Natural killer cell (primary cell): Measurements from ENCODE around the gene BRSK1. TPM values are rescaled to one million over a fixed set of nuclear protein-coding genes. Genes with fewer than 3 reads are reported as not detected.

Experiments used
- ATAC-seq, 3 donors: fragments of 150-1000 bp in 2 of 3; fragments of 200-7000 bp in 1 of 3; cut with Tn5 transposase; 1 replicate in 1 of 3; 2 replicates in 2 of 3; pipeline ENCODE4 v1.10.0; 2021; ENCODE audit warnings: mild to moderate bottlenecking in 2 of 3, moderate library complexity in 2 of 3
- DNase-seq, 2 donors: peaks; one replicate each; pipeline versions ENCODE4 v3.0.0 to v3.0.0-alpha.2; 2013 to 2021; ENCODE audit warnings: mixed read lengths in 1 of 2
- H3K27ac ChIP-seq: one replicate; pipeline ENCODE4 v1.5.1; 2013; ENCODE audit warnings: mild to moderate bottlenecking, low read length
- H3K27me3 ChIP-seq: one replicate; pipeline ENCODE4 v1.6.1; 2013; ENCODE audit warnings: low read length; ENCODE audit not compliant: control insufficient read depth, insufficient read depth
- H3K36me3 ChIP-seq: one replicate; pipeline ENCODE4 v1.6.1; 2013; ENCODE audit warnings: low read length; ENCODE audit not compliant: control insufficient read depth, insufficient read depth
- H3K4me1 ChIP-seq: one replicate; pipeline ENCODE4 v1.6.1; 2013; ENCODE audit warnings: low read length; ENCODE audit not compliant: control insufficient read depth, insufficient read depth
- H3K4me3 ChIP-seq: one replicate; pipeline ENCODE4 v1.5.1; 2013; ENCODE audit warnings: low read length
- H3K9me3 ChIP-seq: one replicate; pipeline ENCODE4 v1.6.1; 2013; ENCODE audit warnings: low read length; ENCODE audit not compliant: control insufficient read depth, insufficient read depth
- H3K27ac Mint-ChIP-seq, 2 donors: one replicate each; pipeline ENCODE4 v1.8.0; 2022; ENCODE audit warnings: mild to moderate bottlenecking in 2 of 2, mixed read lengths in 2 of 2, moderate library complexity in 1 of 2
- H3K27me3 Mint-ChIP-seq, 2 donors: one replicate each; pipeline ENCODE4 v1.8.0; 2022; ENCODE audit warnings: low read depth in 2 of 2, mixed read lengths in 2 of 2
- H3K36me3 Mint-ChIP-seq: one replicate; pipeline ENCODE4 v1.8.0; 2022; ENCODE audit warnings: mixed read lengths
- H3K4me1 Mint-ChIP-seq, 2 donors: one replicate each; pipeline ENCODE4 v1.8.0; 2022; ENCODE audit warnings: mixed read lengths in 2 of 2
- H3K4me3 Mint-ChIP-seq: one replicate; pipeline ENCODE4 v1.8.0; 2022; ENCODE audit warnings: mild to moderate bottlenecking, moderate library complexity, mixed read lengths
- H3K9me3 Mint-ChIP-seq, 2 donors: one replicate each; pipeline ENCODE4 v1.8.0; 2022; ENCODE audit warnings: mixed read lengths in 2 of 2
- WGBS: methylation state at CpG from one replicate; pipeline ENCODE4 v1.1.7; 2013; ENCODE audit warnings: missing lambda C conversion rate; ENCODE audit not compliant: insufficient coverage; 5-methylcytosine and 5-hydroxymethylcytosine counted together
- intact Hi-C: fragments of 100-400 bp; cut with micrococcal nuclease; formaldehyde crosslinking; loops from one replicate; pipeline ENCODE4 v1.14.2; 2022
- total RNA-seq, 4 donors: library from RNA; stranded (reverse); fragments of 120-200 nt in 1 of 4; gene quantifications; one replicate each; pipeline versions ENCODE4 v1.2.3 to v1.2.4, GENCODE V29; 2013 to 2022
- TF ChIP-seq, protein P1 (sequence below): fragments of 200-600 bp; IDR thresholded peaks from one replicate; pipeline ENCODE4 v1.8.0; 2022; ENCODE audit warnings: antibody characterized with exemption

BRSK1 gene
- total RNA-seq, 3 donors from 2014 or later (not counting 1 experiment from before 2014, with no cell fraction given): 6.0 to 9.8 (median 6.5) TPM

DNA sequence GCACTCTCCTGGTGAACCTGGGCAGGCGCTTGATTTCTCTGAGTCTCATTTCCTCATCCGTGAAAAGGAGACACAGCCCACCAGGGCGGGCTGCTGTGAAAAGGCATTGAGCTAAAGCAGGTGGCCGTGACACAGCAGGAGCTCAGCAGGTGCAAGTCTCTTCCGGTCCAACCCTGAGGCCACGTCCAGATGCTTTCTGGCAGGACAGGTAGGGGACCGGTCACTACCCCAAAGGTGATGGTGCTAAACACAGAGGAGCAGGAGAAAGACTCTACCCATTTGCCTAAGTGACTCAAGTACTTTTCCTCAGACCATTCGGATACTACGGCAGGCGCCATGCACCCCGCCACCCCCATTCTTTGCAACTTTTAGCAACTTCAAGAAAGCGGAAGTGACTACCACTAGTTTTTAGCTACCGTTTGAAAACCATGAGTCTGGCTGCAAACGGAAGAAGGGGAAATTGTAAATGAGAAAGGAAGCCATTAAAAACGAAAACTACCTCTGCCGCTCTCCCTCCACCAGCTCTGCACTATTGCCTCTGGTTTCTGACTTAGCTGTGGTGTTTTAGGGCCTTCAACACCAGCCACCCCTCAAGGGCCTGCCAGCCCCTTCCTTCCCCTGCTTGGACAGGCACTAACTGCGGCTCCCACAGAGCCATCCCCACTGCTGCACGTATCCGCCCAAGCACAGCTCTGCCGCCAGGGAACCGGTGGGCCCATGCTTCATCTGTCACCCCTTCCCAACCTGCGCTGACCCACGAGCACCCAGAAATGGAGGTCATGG is 29.8 kb upstream of the BRSK1 start:
- Mint-ChIP-seq H3K9me3 (no peaks in the 10 kb centered on the region), H3K4me1 (peaks cover 74 to 81% of the 10 kb centered on the region in 2 donors), H3K27ac (peak overlapping the region; percentile 93 to 98), H3K27me3 (no peaks in the 10 kb centered on the region), H3K4me3 (peak overlapping the region; percentile 98), H3K36me3 (no peaks in the 10 kb centered on the region)
- WGBS: under 1% methylated on average over 21 of the region's 23 CpGs
- peak; percentile 52 to 85 for DNase-seq
- peak overlapping the region; percentile 92 for H3K27ac ChIP-seq
- H3K36me3 ChIP-seq: peaks cover 4% of the 10 kb centered on the region
- H3K9me3 ChIP-seq: no peaks in the 10 kb centered on the region
- TF ChIP-seq, protein P1, sequence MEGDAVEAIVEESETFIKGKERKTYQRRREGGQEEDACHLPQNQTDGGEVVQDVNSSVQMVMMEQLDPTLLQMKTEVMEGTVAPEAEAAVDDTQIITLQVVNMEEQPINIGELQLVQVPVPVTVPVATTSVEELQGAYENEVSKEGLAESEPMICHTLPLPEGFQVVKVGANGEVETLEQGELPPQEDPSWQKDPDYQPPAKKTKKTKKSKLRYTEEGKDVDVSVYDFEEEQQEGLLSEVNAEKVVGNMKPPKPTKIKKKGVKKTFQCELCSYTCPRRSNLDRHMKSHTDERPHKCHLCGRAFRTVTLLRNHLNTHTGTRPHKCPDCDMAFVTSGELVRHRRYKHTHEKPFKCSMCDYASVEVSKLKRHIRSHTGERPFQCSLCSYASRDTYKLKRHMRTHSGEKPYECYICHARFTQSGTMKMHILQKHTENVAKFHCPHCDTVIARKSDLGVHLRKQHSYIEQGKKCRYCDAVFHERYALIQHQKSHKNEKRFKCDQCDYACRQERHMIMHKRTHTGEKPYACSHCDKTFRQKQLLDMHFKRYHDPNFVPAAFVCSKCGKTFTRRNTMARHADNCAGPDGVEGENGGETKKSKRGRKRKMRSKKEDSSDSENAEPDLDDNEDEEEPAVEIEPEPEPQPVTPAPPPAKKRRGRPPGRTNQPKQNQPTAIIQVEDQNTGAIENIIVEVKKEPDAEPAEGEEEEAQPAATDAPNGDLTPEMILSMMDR: no peak
- peak overlapping the region; percentile 58 for H3K4me3 ChIP-seq
- ATAC-seq: peak; percentile 39 to 56 (median 49)
- H3K27me3 ChIP-seq: no peaks in the 10 kb centered on the region
- peaks cover 90% of the 10 kb centered on the region for H3K4me1 ChIP-seq
- intact Hi-C loops: loop anchor here (10.0 kb wide), 1 partner anchor 339 kb away; no protein-coding TSS in a partner anchor

- peak overlapping the region; percentile 92 for H3K27ac ChIP-seq
- H3K36me3 ChIP-seq: peaks cover 4% of the 10 kb centered on the region
- TF ChIP-seq, protein P1: no peak
- Mint-ChIP-seq H3K9me3 (no peaks in the 10 kb centered on the region), H3K4me3 (peak overlapping the region; percentile 98), H3K36me3 (no peaks in the 10 kb centered on the region), H3K27me3 (no peaks in the 10 kb centered on the region), H3K27ac (peak overlapping the region; percentile 93 to 98), H3K4me1 (peaks cover 78 to 83% of the 10 kb centered on the region in 2 donors)
- no peaks in the 10 kb centered on the region for H3K27me3 ChIP-seq
- ATAC-seq (no peak), DNase-seq (no peak)
- H3K4me3 ChIP-seq: peak overlapping the region; percentile 58
- WGBS: under 1% methylated on average over 6 of the region's 6 CpGs
- intact Hi-C loops: loop anchor here (10.0 kb wide), 1 partner anchor 340 kb away; no protein-coding TSS in a partner anchor
- H3K4me1 ChIP-seq: peaks cover 91% of the 10 kb centered on the region
- H3K9me3 ChIP-seq: no peaks in the 10 kb centered on the region
These were observed 29.2 kb upstream of the BRSK1 start for GRCh38 chr19:55254625-55254977.

- Mint-ChIP-seq H3K4me3 (peak overlapping the region; percentile 98), H3K27ac (peak overlapping the region; percentile 93 to 98), H3K27me3 (no peaks in the 10 kb centered on the region), H3K4me1 (peaks cover 76 to 79% of the 10 kb centered on the region in 2 donors), H3K36me3 (no peaks in the 10 kb centered on the region), H3K9me3 (no peaks in the 10 kb centered on the region)
- Histone ChIP-seq H3K4me3 (peak overlapping the region; percentile 58), H3K27ac (peak overlapping the region; percentile 92), H3K27me3 (no peaks in the 10 kb centered on the region), H3K4me1 (peaks cover 86% of the 10 kb centered on the region), H3K36me3 (no peaks in the 10 kb centered on the region), H3K9me3 (no peaks in the 10 kb centered on the region)
- TF ChIP-seq, protein P1: no peak
- DNase-seq (peak in 1 of 2 donors; percentile 64), ATAC-seq (no peak)
- 14% methylated on average over 17 of the region's 17 CpGs for WGBS
- intact Hi-C loops: loop anchor here (10.0 kb wide), 1 partner anchor 341 kb away; no protein-coding TSS in a partner anchor
These were observed 28.0 kb upstream of the BRSK1 start for GRCh38 chr19:55255618-55256423.
